A172 (cell line): ENCODE data around the gene FCN3. TPM values are rescaled to one million over a fixed set of nuclear protein-coding genes. Genes with fewer than 3 reads are reported as not detected.

Source experiments
- DNase-seq: peaks from one replicate; pipeline ENCODE4 v3.0.0-alpha.2; 2015; ENCODE audit warnings: low spot score
- total RNA-seq: library from RNA; depleted of rRNA; stranded (reverse); fragments of >200 nt; shearing (Covaris generic); gene quantifications from 2 replicates; pipeline ENCODE4 v1.2.3, GENCODE V29; 2014; rRNA removed

Gene FCN3
- total RNA-seq, 1 experiment from 2014 or later: not detected

DNA sequence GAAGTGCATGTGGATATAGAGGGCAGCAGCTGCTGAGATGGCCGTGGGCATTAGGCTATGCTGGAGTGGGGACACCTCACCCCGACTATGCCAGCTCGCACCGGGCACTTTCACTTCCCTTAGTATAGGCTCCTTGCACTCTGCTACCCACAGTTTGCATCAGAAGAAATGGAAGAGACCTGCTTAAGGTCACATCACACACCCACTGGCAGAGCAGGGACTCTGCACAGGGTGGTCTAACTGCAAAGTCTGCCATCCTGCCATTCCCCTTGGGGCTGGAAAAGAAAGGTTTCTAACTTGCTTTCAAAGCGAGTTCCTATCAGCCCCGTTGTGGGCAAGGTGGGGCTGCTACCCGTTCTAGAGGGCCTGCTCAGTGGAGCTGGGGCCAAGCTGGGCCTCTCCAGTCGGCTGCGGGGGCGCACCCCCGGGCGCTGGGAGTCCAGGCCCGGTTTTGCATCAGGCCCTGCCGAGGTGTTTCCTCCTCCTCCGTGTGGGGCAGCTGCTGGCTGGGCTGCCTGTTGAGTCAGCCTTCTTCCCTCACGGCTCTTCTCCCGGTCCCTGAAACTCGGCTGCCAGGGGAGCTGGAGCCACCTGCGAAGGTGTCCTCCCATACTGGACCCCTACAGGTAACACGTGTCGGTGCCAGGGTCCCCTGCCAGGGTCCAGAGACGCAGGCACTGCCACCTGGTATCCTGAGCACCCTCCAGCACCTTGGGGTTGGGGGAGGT is 32.9 kb downstream of the FCN3 start, which contains the start of gene SYTL1:
TSS of gene SYTL1 (plus strand) at position 498 of the 728 bp plus-strand sequence. CDS start 3,313 bp downstream, outside the sequence.
- peak; percentile 49 for DNase-seq

DNA sequence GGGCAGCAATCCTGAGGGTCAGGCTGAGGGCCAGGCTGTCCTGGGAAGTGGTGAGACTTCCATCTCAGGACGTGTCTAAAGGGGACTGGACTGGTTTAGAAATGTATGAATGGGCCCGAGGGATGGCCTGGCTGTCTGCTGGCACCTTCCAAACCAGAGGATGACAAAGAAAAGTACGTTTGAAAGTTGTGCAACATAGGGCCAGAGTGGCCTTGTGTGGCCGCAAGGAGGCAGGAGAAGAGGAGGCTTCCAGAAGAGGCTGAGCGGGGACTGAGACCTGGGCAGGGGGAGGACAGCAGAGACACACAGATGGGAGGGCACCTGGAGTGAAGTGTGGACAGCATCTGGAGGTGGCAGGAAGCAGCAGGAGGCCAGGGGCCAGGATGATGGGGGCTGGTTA is 35.4 kb downstream of the FCN3 start:
- DNase-seq: no peak

DNA sequence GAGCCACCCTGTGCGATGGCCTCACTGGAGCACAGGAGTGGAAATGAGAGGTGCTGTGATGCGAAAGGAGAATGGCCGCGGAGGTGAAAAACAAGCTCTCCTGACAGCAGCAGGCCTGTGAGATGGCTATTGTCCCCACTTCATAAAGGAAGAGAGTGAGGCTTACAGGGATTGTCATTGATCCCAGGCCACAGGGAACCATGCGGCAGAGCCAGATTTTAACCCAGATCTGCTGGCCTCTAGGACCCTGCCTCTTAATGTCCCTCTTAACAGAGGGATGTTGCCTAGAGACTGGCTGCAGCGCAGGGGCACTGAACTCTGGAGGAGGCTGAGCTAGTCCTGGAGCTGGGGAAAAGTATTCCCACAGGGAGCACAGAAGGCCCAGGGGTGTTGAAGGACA is 35.9 kb downstream of the FCN3 start:
- DNase-seq: no peak

DNA sequence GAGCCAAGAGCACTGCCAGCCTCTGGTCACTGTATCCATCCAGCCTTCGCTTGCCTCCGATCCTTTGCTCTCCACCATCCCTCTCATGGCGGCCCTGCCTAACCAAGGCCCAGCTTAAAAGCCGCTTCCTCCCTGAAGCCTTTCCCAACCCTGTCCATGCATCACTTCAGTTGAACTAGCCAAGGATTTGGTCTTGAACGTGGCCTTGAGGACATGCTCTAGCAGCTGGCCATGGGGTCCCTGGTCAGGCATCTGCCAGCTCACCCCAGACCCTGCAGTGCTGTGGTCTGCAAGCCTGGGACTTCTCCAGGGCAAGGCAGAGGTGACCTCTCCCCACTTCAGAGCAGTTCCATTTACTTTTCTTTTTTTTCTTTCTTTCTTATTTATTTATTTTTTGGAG is 37.9 kb downstream of the FCN3 start:
- no peak for DNase-seq

DNA sequence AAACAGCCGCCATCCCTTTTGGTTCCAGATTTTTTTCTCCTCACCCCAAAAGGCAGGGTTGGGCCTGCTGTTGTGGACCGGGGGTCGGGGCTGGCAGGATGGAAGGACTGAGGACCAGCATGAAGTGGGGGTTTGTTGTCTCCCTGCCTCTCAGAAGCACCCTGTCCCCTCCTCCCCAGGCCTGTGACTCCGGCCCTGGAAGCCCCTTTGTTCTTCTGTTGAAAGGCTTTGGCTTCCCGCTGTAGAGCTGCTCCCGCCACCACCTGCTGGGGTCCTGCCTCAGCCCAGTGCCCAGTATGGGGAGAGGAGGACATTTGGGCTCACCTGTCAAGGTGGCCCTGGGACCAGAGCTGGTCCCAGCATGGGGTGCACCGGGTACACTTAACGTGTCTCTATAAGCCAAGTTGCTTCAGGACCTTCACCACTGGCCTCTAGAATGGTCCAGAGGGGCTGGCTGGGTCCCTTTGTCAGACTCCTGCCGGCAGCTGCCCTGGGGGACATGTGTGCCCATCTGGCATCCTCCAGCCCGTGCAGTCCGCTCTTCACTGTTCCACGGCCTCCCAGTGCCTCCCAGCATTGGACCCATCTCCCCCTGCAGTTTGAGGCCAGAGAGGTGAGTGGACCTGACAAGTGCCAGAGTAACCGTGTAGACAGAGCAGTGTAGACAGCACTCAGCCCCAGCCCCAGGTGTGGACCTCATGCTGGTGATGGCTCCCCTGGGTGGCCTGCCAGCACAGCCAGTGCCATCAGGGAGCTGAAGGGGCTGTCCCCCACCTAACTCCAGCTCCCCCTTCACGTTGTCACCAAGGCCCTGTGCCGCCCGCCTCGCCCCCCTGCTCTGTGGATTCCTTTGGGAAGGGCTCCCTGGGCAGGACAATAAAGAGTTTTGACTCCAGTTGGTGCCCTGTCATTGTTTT is 38.9 kb downstream of the FCN3 start:
- DNase-seq: no peak

DNA sequence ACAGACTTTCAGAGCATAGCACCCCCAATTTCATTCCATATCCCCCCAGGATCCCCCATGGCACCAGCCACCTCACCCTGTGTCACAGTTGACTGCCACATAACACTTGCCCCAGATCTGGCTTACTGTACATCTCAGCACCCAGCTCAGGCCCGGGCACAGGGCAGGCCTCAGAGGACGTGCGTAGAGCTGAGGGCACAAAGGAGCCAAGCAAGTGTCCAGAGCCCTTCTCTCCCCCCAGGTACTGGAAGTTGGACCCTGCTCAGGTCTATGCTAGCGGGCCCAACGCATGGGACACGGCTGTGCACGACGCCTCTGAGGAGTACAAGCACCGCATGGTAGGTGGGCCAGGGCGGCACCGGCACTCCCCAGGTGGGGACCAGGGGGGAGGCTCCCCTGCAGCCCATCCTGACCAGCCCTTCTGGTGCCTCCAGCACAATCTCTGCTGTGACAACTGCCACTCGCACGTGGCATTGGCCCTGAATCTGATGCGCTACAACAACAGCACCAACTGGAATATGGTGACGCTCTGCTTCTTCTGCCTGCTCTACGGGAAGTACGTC is 40.8 kb downstream of the FCN3 start:
- DNase-seq: no peak

- no peak for DNase-seq
Measured at GRCh38 chr1:27332536-27333281, 41.9 kb downstream of the FCN3 start.

GRCh38 chr1:27331922-27332321 is 42.7 kb downstream of the FCN3 start:
- DNase-seq: no peak

- DNase-seq: no peak
Measured at GRCh38 chr1:27331426-27331825, 43.2 kb downstream of the FCN3 start.

DNA sequence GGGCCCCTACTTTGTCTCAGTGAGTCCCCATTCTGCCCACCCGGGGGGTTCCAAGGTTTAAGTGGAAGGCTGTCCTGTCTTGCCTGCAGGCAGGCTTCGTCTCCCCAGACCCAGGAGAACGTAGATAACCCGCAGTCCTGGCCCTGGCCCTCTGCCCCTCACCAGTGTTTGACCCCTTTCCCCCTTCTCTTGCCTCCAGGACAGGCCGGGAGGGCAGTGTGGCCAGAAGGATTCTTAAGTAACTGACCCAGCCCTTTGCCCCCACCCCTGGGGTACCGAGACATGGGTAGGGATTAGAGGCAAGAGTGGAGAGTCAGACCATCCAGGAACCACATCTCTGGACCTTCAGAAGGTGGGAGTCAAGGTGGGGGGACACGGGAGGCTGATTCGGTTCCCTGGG is 43.8 kb downstream of the FCN3 start:
- DNase-seq: no peak

DNA sequence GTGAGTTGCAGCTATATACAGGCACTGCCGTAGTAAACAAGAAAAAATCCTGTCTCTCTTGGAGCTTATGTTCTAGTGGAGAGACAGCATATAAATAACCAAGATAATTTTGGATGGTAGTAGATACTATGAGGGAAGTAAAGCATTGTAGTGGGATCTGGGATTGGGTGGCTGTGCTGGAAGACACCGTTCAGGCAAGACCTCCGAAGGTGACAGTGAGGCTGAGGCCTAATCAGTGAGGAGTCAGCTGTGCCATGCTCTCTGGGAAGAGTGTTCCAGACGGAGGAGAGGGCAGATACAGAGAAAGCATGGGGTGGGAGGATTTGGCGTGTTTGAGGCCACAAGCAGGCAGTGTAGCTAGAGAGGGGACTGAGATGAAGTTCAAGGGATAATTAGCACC is 46.7 kb downstream of the FCN3 start:
- DNase-seq: no peak

- no peak for DNase-seq
Measured at GRCh38 chr1:27325286-27325685, 49.3 kb downstream of the FCN3 start.

DNA sequence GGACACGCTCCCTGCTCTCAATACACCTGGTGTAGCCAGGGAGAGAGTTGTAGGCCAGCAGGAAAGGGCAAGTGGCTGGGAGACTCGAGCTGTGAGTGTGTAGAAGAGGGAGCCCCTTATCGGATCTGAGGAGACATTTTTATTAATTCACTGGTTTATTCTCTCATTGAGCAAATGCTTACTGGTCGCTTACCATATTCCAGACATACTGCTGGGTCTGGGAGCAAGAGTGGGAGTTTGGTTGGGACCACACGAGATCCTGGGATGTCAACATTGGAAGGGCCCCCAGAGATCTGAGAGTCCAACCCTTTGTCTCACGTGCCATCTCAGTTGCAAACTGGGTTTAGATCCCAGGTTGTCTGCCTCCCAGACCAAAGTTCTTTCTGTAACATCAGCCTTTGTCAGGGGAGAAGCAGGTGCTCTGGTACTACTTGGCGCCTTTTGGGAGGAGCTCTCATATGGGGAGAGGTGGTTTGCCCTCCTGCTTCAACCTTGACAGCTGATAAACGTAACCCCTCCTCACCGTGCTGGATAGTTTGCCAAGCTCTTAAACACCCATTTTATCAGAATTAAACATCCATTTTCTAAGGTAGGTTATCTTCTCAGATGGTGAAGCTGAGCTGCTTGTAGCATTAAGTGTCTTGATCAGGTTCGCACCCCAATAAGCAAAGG is 51.9 kb downstream of the FCN3 start:
- DNase-seq: no peak

DNA sequence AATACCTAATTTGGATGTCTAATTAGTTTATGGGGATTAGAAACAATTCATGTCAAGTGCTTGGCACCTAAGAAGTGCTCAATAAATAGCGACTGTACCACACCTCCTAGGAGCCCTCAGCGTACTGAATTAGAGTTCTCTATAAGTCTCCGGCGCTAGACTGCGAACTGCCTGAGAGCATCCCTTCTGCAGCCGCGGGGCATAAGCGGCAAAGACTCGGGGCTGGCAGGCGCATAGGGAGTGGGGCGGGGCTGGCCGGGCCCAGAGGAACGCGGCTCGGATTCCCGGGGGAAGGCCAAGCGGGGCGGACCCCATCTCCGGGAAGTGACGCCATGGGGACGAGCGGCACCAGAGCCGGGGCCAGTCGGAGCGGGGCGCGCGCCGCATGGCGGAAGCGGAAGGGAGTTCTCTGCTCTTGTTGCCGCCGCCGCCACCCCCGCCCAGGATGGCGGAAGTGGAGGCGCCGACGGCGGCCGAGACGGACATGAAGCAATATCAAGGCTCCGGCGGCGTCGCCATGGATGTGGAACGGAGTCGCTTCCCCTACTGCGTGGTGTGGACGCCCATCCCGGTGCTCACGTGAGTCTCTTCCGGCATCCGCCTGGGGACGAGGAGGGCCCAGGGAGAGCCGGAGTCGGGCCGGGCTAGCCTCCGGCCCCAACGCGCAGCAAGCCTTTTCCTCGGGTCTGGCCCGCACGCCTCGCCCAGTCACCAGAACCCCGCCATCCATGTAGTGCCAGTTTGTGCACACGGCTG is 52.6 kb downstream of the FCN3 start, which contains the start of gene TMEM222:
TSS of gene TMEM222 (plus strand) at position 351 of the 756 bp plus-strand sequence. CDS start at position 386, 35 bp downstream.
- DNase-seq: peak; percentile 84

Other genes with a start within 250 kb of the FCN3 start
- 2.3 and 5.2 TPM in 2 replicates for gene SLC9A1, start 219.7 kb downstream of the FCN3 start, total RNA-seq
- gene WDTC1, start 140.2 kb downstream of the FCN3 start, total RNA-seq: 7.6 and 8.8 TPM in 2 replicates
- gene TMEM222, start 52.7 kb downstream of the FCN3 start, total RNA-seq: 30.3 and 30.6 TPM in 2 replicates
- gene SYTL1, start 32.8 kb downstream of the FCN3 start, total RNA-seq: 1.8 and 3.5 TPM in 2 replicates
- gene MAP3K6, start 7.9 kb downstream of the FCN3 start, total RNA-seq: 7.1 and 13.2 TPM in 2 replicates
- gene CD164L2, start 8.5 kb upstream of the FCN3 start, total RNA-seq: not detected in 2 replicates
- gene GPR3, start 17.8 kb upstream of the FCN3 start, total RNA-seq: 0.05 and 0.50 TPM in 2 replicates
- 7.5 and 9.1 TPM in 2 replicates for gene WASF2, start 115.3 kb upstream of the FCN3 start, total RNA-seq
- gene AHDC1, start 229.3 kb upstream of the FCN3 start, total RNA-seq: 3.4 and 7.6 TPM in 2 replicates